Stimulated activated CD8-positive, alpha-beta memory T cell treated with anti-CD3 and anti-CD28 coated beads, Interleukin-7, amount 100 ng/mL, for 1 hour (primary cell): ENCODE measurements around the gene CNTN4.

Source experiments
- DNase-seq, 2 donors: peaks; one replicate each; pipeline ENCODE4 v3.0.0-alpha.2; 2020; ENCODE audit warnings: low read depth in 2 of 2

CNTN4 gene

DNA sequence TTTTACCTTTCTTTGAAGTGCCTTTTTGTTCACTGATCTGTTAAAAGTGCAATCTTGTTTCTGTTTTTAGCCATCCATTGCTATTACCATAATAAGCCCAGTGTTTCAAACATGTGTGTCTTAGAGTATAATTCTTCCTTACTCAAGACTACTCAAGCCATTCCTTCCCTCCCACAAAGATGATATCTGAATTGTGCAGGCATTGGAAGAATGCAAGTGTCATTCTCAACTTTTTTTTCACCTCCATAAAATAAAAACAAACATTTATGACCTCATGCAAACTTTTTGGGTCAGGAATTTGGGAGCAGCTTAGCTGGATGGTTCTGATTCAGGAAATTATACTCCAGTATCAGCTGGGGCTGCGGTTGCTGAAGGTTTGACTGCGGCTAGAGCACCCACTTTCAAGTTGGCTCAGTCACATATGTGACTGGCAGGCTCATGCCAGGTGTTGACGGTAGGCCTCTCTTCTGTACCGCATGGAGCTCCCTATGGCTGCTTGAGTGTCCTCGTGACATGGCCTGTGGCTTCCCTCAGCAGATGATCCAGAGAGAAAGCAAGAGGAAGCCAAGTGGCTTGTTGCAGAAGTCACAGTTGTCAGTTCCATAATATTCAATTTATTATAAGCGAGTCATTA is 490.8 kb downstream of the CNTN4 start:
- DNase-seq, result no peak

DNA sequence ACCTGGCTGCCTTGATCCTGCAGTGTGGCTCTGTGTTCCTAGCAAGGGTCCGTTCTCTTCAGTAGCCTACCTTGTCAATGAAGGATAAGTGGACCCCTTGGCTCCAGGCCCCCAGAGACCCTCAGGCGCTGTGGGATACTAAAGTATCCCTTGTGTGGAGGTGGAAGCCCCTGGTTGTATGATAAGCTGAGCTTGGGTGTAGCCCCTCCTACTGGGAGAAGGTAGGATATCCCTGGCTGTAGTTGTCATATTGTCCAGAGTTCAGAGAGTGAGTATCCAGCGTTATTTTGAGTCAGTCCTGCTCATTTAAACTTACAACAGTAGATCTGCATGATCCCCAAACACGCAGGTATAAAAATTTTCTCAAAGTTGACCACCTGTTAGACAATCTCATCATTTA is 496.8 kb downstream of the CNTN4 start:
- no peak for DNase-seq

DNA sequence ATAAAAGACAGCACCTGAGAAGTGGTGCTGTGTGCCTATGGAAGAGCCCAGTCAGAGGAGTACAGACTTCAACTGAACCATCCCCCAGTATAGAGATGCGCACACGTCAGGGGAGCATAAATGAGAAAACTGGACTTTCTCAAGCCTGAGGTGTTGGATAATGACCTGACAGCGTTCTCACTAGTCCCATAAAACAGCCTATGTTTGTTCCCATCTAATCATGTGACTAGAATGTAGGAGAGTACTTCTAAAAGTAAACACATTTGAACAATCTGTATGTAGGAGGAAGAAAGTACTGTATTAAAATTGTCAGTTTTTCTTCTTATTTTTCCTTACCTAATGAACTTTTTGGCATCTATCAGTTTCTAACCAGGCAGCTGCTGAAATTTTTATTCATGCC is 498.9 kb downstream of the CNTN4 start:
- no peak for DNase-seq

DNA sequence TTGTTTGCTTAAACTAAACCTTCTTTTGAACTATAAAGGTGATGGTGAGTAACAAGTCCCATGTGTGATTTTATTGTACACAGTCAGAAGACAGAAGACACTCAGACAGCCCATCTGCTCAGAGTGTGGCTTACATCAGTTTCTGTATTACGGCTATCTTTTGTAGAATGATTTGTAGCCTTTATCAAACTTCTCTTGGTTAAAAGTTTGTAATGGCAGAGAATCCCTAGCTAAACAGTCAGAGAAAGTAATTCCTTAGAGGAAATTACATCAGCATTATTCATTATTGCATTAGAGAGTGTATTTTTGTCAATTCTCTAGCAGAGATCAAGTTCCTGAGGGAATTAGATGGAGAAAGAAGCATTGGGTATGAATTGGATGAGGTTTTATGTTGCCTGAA is 500.8 kb downstream of the CNTN4 start:
- DNase-seq, result no peak

DNA sequence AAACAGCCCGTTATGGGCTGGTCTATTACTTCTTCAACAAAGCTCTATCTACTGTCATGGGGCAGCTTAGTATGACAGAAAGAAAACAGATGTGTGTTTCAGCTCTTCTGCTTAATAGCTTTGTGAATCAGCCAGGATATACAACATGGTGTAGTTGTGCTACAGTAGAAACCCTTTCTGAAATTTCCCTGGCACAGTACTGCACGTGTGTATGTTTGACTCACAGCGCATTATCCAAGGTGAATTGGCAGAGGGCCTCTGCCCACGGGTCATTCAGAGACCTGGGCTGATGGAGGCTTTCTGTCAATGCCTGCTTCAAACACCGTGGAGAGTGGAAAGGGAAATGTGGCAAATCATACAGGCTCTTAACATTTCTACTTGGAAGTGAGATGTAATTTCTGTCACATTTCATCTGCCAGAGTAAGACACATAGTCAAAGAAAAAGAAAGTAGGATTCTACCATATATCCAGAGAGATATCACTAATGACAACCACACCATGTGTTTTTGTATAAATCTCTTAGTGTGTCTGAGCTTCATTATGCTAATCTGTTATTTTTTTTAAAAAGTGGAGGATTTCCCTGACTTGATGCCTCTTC is 505.1 kb downstream of the CNTN4 start:
- DNase-seq, result no peak

GRCh38 chr3:2614578-2614977 is 515.9 kb downstream of the CNTN4 start:
- DNase-seq, result no peak

DNA sequence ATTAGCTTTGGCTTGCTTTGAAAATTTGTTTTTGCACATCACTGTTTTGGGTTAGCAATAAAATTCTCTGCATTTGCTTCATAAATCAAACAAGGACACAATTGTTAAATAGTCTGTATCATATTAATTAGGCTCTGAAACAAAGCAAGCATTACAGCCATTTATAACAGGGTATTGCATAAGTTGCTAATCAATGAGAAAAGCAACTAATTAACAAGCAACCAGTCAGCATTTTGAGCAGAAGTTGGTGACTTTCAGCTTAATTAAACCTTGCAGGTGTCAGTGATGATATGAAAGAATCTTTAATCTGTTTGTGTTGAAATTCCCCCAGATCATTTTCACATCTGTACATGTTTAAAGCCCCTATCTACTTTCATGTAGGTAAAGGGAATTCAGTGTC is 516.4 kb downstream of the CNTN4 start:
- no peak for DNase-seq

DNA sequence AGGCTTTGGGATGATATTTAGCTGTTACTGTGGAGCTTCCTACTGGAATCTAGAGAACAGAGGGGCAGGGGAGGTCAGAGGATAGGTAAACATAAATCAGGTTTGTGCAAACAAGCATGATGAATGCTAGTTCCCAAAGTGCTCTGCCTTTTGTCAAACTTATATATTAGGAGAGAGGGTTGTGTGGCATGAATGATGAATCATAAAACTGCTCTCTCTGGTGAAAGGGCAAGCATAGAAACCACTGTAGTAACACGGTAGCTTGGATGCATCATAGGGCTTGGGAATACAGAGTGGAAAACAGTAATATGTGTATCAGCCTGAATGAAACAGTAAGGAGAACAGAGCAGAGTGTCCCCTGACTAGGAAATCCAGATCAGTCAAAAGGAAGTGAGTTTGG is 524.8 kb downstream of the CNTN4 start:
- no peak for DNase-seq

DNA sequence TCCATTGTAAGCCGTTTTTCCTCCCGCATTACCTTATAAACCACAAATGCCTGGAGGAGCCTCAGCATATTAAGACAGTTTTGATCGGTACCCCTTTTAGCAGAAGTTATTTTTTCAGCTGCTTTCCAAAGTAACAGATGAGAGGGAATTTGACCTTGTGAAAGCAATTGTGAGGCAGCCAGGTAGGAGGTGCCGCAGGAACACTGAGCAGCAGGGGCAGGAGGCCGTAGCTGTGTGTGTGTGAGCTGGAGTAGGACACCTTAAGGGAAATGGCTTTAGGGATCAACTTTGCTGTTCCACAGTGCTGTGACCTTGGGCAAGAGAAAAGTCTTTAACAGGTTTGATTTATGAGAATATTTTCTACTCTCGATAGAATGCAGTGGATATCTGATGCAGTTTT is 529.5 kb downstream of the CNTN4 start:
- DNase-seq, result no peak

- no peak for DNase-seq
Observed at GRCh38 chr3:2635511-2635910, 536.8 kb downstream of the CNTN4 start.

GRCh38 chr3:2643606-2644005 is 544.9 kb downstream of the CNTN4 start:
- DNase-seq, result no peak

GRCh38 chr3:2645001-2645400 is 546.3 kb downstream of the CNTN4 start:
- no peak for DNase-seq

- no peak for DNase-seq
Observed at GRCh38 chr3:2650746-2651145, 552.1 kb downstream of the CNTN4 start.

GRCh38 chr3:2652386-2652785 is 553.7 kb downstream of the CNTN4 start:
- no peak for DNase-seq

DNA sequence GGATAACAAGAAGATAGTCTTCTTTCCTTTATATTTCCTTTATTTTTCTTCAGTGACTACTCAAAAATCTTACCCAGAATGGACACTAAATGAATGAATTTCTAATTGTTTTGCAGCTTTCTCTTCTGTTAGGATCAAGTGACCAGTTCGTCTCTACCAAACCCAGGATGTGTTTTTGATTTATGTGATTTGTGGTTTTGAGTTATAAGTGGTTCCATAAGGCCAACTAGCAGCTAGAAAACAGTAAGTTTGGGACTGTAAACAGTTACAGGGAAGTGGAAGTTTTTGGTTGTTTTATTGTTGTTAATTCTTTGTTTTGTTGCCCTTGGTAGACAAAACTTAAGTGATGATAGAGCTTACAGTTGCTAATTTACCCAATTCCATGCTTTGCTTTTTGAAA is 555.0 kb downstream of the CNTN4 start:
- no peak for DNase-seq

DNA sequence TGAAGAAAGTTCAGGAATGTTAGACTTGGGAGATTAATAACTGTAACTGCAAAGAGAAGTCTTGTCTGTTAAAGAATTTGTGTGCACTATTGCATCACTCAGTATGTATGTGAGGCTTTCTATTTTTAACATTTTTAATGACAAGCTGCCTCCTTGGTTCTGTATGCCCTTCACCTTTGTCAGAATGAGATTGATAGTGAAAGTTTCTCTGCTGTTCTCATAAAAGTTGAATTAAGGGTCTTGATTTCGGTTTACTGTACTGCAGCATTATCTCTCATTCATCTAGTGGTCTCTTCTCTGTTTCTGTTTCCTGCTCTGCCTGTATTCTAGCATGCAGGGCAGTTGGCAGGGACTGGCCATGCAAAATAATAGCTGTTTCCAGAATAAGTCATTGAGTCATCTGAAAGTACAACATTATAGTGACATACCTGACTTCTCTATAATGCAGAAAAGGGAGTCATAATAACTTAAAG is 556.6 kb downstream of the CNTN4 start:
- no peak for DNase-seq

- no peak for DNase-seq
Observed at GRCh38 chr3:2656806-2657777, 558.4 kb downstream of the CNTN4 start.

GRCh38 chr3:2657971-2658370 is 559.3 kb downstream of the CNTN4 start:
- no peak for DNase-seq

- DNase-seq, result no peak
Observed at GRCh38 chr3:2659896-2660295, 561.2 kb downstream of the CNTN4 start.

DNA sequence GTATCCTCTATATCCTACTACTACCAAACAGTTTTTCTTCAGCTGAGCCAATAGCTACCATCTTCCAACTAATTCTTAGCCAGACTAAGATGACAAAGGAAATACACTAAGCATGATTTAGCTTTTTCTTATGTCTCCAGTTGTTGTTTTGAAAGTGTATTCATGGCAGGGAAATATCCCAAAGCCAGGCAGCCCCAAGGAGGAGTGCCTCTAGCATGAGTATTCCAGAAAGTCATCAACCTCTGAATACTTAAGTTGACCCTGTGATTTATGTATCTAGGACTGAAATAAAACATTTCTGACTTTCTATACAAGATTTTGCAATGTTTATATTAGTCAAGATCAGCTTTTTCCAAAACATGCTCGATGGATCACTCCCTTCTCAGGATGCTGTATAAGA is 562.4 kb downstream of the CNTN4 start:
- DNase-seq, result no peak

DNA sequence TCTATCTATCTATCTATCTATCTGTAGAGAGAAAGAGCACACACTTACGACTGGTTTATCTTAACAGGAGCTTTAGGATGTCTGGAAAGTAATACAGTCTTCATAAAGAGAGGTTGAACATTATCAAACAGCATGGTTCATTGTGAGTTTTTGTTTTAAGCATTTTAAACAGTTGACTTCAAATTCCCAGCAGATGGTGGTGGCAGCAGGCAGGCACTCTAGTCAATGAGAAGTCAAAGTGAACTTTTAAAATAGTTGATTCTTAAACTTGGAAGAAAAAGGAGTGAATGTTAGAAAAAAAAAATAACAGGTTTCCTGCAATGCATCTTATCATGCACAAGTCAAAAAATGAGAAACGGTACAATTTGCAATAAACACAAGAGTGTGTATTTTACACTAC is 578.8 kb downstream of the CNTN4 start:
- no peak for DNase-seq

- DNase-seq, result no peak
Observed at GRCh38 chr3:2680236-2680635, 581.6 kb downstream of the CNTN4 start.

DNA sequence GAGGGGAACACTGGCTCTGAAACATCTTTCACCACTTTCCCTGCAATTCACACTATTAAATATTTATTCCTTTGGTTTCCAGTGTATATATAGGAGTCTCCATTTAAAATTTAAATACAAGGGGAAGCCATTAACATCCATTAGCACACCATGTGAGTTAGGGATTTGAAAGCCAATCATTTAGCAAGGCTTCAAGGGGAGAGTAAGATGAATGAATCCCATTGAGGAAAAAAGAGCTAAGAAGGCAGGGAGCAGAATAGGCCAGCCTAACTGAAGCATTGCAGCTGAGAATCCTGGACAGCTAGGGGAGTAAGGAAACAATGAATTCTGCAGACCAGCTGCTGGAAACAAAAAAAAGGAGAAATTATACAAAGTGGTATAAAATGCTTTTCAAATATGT is 585.4 kb downstream of the CNTN4 start:
- no peak for DNase-seq
